ENCODE measurements around the gene TRUB1. TPM values are rescaled to one million over a fixed set of nuclear protein-coding genes. Genes with fewer than 3 reads are reported as not detected.

TRUB1 gene
- total RNA-seq, 2 experiments from 2014 or later = 16.3 to 22.6 TPM

Other genes starting within 250 kb of the TRUB1 start
- gene FHIP2A, start 116.4 kb upstream of the TRUB1 start, total RNA-seq = 10 to 100 TPM; 33.5 to 35.7 TPM
- gene ATRNL1, start 155.2 kb downstream of the TRUB1 start, total RNA-seq = under 1 TPM; 0.35 to 0.87 TPM